Stimulated activated CD4-positive, alpha-beta T cell treated with anti-CD3 and anti-CD28 coated beads, Interleukin-1b, Interleukin-23, amount 100 ng/mL, for 24 hours (primary cell): ENCODE results near the gene UCKL1.

Experiments used
- DNase-seq, 4 experiments: peaks; one replicate each; pipeline ENCODE4 v3.0.0-alpha.2; 2020; ENCODE audit warnings: low read depth in 4 of 4, low spot score in 1 of 4

The UCKL1 gene

DNA sequence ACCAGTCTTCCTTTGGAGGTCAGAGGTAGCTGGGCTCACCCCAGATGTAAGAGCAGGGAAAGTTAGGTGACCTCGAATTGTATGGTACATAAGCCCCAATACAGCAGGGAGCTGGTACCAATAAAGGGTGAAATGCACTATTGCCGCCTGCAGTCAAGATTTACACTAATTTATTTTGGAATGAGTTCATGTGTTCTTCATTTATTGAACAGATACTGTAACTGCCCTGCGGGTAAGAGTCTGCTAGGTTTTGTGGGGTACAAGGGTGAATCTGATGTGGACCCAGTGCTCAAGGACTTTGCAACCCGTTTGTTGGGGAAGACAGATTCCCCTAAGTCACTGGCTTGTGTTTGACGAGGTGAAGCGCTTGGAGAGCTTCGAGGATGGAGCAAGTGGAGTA is 63.8 kb downstream of the UCKL1 start:
- DNase-seq = no peak

DNA sequence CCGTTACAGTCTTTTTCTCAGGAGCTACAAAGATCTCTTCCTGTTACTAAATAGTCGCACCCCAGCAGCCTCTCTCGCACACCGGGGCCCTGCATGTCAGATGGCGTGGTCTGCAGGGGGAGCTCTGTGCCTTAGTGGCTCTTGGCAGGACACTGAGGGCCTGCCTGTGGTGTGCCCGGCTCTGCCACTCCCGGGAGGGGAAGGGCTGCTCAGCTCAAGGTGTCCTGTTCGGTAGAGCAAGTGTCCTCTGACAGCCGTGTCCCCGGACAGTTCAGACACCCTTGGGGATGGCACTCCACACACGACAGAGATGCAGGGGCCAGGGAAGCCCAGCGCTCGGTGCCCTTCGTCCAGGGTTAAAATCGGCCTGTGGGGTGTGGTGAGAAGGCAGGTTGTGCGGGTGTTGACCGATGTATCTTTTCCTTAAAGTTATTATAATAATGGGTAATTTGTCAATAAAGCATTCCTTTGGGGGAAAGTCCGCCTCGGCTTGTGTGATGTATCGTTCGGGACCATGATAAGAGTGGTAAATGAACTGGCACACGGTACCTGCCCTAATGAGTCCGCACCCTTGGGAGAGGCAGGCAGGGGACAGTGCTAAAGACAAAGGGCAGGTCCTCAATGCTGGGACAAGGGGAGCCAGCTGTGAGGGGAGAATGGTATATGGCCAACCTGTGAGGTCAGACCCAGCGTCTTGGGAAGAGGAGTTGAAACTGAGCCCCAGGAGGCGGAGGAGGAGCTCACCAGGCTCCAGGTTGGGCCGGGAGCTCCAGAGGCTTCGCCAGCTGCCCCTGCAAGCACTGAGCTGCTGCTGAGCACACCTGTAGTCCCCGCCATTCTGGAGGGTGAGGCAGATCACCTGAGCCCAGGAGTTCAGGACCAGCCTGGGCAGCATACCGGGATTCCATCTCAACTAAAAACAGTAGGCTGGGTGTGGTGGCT is 64.9 kb downstream of the UCKL1 start:
- DNase-seq = no peak

- no peak for DNase-seq
Measured at GRCh38 chr20:63890616-63891015, 65.6 kb downstream of the UCKL1 start.

- no peak for DNase-seq
Measured at GRCh38 chr20:63890201-63890576, 66.0 kb downstream of the UCKL1 start.
